Activated CD4-positive, alpha-beta T cell treated with anti-CD3 and anti-CD28 coated beads for 1 hour (primary cell): ENCODE results near the gene ANKRD10.

Experiments
- DNase-seq: peaks from one replicate; pipeline ENCODE4 v3.0.0-alpha.2; 2020

Gene ANKRD10

DNA sequence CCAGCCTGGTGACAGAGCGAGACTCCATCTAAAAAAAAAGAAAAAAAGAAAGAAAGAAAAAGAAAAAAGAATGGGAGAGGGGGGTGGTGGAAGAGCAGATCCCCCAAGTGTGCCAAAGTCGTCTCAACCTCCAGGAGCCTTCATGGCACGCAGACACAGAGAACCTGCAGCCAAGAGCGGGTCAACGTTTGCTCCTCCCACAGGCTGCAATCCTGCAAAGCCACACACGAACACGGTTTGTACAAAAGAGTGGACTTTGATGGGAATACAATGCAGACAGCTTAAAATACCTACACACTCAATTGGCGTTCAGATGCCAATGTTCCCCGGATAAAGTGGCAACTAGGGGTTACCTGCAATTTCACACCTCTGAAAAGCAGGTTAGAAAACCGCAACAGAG is 29.4 kb downstream of the ANKRD10 start:
- no peak for DNase-seq

- no peak for DNase-seq
Measured at GRCh38 chr13:110884517-110884916, 30.4 kb downstream of the ANKRD10 start.

GRCh38 chr13:110883542-110883941 is 31.3 kb downstream of the ANKRD10 start:
- DNase-seq: no peak

DNA sequence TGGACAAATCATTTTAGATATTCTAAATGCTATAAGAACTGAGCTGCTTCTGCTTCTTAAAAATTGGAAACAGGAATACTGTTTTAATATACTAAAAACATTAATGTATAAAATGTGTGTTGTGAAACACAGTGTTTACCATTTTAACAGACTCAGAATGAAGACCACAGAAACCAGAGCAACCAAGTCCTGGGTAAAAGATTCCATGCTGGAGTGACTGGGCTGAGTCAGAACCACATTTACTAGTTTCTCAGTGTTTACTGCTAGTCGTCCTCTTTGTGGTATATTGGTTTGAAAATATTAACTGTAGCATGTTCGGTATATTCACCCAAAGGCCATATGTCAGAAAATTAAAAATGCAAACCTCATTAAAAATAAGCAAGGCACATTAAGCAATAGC is 31.9 kb downstream of the ANKRD10 start:
- DNase-seq: no peak

GRCh38 chr13:110881839-110882627 is 32.8 kb downstream of the ANKRD10 start:
- DNase-seq: no peak

GRCh38 chr13:110880627-110881026 is 34.2 kb downstream of the ANKRD10 start:
- DNase-seq: no peak

DNA sequence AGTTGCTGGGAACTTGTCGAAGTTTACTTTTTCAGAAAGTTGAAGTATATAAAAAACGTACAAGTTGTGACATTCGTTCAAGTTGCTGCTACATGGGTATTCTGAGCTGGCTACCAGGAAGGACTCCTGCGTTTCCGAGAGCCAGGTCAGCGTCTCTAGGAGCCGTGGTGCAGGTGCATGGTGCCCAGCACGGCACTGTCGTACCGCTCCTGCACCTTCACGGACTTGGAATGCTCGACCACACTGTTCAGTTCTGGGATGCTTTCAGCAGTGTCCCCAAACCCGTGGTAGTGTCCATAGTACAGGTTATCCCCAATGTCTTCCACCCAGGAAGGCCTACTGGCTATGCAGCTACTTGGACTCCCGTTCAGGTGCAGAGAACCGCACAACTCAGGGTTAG is 35.4 kb downstream of the ANKRD10 start:
- DNase-seq: no peak

DNA sequence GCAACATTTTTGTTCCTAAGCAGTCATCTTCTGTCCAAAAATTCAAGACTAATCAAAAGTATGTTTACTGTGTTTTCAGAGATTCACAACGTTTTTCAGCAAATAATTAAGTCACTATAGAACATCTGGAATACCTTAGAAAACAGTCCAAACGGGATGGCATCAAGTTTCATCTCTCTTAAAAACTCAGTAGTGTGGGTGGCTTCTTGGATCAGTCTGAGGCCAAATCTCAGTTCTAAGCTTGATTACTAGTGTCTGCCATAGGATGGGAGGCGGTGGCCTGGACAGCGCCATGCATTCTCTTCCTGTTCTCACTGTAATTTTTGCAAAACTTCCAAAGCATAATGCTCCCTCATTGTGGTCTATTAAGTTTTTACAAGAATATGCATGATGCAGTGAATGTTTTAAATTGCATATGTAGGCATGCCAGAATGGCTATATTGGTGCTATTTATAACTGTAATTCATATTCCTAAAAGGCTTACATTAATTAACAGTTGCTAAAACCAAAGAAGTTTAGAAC is 37.1 kb downstream of the ANKRD10 start:
- no peak for DNase-seq

DNA sequence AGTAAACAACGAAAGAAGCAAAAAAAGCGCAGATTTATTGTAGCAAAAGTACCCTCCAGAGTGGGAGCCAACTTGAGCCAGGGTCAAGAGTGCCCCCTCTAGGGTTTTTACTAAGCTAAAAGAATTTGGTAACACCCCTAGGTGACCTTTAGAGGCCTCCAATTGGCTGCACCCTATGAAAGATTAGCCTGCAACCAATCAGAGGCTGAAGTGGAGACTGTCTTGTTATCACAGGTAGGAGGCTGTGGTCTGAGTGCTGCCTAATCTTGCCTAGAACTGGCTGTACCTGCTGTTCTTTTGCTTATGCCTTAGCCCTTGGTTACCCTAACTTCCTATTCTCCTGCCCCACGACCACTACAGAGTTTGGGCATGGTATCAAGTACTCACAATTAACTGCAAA is 38.3 kb downstream of the ANKRD10 start:
- DNase-seq: no peak

DNA sequence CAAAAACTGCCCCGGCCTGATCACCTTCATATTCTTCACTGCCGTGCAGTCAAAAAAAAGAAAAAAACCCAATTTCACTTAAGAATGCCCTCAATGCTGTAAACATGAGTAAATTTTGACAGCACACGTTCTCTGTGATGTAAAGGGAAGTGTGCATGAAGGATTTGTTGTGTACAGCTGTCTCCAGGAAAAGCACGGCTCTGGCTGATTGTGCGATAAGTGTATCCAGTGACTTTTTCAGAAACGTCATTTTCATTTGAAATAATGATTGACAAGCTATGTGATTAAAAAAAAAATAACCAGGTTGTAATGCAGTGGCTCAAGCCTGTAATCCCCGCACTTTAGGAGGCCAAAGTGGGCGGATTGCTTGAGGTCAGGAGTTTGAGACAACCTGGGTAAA is 39.6 kb downstream of the ANKRD10 start:
- DNase-seq: no peak

GRCh38 chr13:110874508-110874960 is 40.3 kb downstream of the ANKRD10 start:
- DNase-seq: no peak

DNA sequence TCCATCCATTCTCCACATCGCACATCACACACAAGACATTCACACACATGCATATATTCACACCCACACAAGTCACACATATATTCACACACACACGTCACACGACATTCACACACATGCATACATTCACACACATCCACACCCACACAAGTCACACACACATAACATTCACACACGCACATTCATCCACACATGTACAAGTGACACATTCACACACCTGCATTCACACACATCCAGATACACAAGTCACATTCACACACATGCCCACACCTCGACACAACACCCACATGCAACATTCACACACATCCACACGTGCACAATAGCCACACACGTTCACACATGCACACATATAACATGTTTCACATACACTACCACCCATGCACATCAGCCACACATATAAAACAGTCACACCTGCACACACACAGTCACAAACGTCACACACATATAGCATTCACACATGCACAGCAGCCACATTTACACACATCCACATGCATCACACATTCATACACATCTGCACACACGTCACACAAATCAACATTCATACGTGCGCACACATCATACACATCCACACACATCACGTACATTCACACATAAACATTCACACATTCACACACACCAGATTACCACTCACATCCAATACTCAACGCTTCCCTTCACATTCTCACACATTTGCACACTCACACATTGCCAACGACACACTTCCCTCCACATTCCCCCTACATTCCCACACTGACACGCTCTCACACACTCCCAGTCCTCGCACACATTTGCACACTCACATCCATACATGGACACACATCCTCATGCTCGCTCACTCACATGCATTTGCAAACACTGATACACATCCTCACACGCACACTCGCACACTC is 41.0 kb downstream of the ANKRD10 start:
- no peak for DNase-seq

GRCh38 chr13:110872768-110873638 is 41.9 kb downstream of the ANKRD10 start:
- DNase-seq: no peak

DNA sequence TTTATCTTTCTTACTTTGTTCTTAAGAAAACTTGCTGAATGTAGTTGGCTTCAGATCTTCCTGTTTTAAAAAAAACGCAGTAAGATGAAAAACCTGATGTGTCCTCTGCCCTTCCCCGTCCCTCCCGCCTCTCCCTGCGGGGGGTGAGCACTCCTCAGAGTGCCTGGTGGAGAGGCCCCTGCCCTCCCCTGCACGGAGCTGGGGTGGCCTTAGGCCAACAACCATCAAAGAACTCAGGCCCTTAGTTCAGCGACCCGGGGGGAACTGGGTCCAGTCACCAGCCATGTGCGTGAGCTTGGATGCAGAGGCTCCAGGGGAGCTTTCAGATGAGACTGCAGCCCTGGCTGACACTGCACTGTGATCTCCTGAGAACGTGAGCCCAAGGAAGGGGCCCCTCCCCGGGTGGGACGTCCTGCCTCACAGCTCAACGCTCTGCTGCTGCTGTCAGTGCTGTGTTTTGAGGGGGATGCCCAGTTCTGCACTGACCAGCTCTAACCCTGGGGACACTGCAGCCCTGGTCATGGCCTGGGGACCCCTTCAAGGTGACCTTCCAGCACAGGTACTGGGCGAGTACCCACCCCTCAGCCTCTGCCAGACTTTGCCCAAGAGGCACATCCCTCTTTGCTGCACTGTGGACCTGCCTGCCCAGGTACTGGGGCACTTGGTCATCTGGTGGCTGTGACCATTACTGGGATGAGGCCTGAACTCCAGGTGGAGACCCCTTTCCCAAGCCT is 42.7 kb downstream of the ANKRD10 start:
- DNase-seq: no peak

DNA sequence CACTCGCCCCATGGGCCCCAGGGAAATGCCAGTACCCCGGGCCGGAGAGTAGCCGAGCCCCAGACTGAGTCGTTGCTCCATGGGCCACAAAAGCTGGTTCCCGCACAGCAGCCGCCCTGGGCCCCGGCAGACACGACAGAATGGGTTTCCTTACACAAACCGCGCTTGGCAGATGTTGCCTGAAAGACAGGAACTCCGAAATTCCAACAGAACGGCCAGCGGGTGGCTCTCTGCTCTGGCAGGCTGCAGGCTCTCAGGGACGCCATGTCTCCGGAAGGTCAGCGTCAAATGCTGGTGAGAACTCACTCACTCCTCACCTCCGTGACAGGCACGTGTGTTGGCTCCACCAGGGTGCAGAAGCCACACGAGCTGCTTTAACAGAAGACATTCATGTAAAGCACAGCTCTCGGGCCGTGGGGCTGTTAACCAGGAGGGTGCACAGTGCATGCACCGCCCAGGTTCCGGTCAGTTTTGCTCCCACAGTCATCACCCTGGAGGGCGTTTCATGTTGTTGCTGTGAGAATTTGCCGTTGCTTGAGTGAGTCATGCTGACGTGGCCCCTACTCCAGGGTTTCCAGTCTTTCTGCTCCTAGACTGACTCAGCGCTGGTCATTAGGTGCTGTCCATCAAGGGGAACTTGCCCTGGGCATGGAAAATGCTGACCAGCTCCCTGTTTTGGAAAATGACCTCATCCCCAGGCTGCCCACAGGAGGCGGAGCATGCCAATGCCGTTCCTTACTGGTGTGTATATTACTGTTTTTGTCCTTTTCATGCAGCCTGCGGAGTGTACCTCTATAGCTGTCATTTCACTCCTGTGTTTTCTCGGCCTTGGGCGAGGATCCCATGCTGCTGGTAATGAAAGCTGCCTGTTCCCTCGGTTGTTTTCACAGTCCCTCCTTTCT is 44.8 kb downstream of the ANKRD10 start:
- no peak for DNase-seq

- DNase-seq: no peak
Measured at GRCh38 chr13:110869231-110869804, 45.6 kb downstream of the ANKRD10 start.

DNA sequence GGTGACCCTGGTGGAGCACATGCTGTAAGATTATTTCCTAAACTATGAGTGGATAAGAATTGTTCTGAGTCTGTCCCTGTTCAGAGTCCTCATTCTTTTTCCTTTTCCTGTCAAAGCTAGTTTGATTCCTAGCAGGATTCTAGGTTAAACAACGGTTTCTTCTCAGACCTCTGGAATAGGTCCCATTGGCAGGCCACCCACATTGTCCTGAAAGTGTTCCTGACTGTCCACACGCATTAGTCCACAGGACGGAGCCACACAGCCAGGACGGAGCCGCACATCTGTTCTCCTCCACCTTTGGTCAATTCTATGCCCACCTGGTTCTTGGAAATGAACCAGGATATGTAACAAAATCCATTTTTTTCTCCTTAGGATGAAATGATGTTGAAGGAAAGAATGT is 46.1 kb downstream of the ANKRD10 start:
- DNase-seq: no peak

DNA sequence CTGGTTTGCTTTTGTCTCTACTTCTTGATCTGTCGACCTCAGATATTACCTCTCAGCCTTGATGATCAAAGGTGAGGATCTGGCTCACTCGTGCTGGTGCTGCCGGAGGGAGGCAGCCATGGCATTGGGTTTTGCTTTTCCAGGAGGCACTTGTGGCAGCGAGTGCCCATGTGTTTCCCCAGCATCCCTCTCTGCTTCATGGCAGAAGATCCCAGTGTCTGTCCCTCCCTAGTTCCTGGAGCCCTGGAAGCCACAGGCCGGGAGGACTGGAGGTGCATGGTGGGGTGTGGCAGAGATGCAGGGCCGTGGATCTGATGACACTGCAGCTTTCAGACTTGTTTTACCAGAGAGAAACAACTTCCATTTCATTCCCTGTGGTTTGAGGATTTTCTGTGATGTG is 47.5 kb downstream of the ANKRD10 start:
- no peak for DNase-seq

GRCh38 chr13:110866491-110867170 is 48.2 kb downstream of the ANKRD10 start:
- DNase-seq: no peak

- DNase-seq: no peak
Measured at GRCh38 chr13:110863685-110864084, 51.2 kb downstream of the ANKRD10 start.
